Measurements from ENCODE around the gene AACS. TPM values are rescaled to one million over a fixed set of nuclear protein-coding genes. Genes with fewer than 3 reads are reported as not detected.
"Not testable (repeated sequence)": the region's sequence is repeated elsewhere in the genome, so short reads cannot be mapped to it uniquely, and the experiment has no call there.

The AACS gene
- polyA plus RNA-seq, 3 donors from 2014 or later, result 11.9 to 22.7 (median 14.0) TPM

DNA sequence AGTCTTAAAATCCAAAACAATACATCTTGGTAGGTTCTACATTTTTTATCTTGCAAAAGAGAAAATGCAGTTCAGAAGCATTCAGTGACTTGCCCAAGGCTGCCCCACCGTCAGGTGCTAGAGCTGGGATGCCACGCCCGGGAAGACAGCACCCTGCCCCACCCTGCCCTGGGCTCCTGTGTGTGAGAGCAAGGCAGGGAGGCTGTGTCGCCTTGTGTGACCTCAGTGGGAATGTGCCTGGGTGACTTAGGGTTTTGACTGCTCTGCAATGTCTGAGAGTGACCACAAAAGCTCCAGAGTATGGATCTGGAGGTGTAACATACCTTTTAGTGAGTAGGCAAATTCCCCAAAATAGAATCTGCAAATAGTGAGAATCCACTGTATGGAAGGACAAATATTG, 60.0 kb downstream of the AACS start:
- H3K4me1 Mint-ChIP-seq, result no peaks in the 10 kb centered on the region
- no peak overlapping the region for H3K27ac Mint-ChIP-seq
- H3K4me3 Mint-ChIP-seq, result no peak overlapping the region
- H3K9me3 Mint-ChIP-seq, result no peaks in the 10 kb centered on the region
- peaks cover 0 to 3% (median 2%) of the 10 kb centered on the region in 3 donors for H3K27me3 Mint-ChIP-seq (ENCODE audit: low read depth in 3 of 3)
- DNase-seq, result no peak
- H3K36me3 Mint-ChIP-seq, result peaks cover 7 to 28% (median 12%) of the 10 kb centered on the region in 3 donors

GRCh38 chr12:125128439-125129178, 63.4 kb downstream of the AACS start:
- Mint-ChIP-seq H3K27ac (no peak overlapping the region), H3K27me3 (ENCODE audit: low read depth in 3 of 3) (peaks cover 0 to 3% (median 2%) of the 10 kb centered on the region in 3 donors), H3K9me3 (no peaks in the 10 kb centered on the region), H3K4me3 (no peak overlapping the region), H3K36me3 (peaks cover 7 to 42% (median 19%) of the 10 kb centered on the region in 3 donors), H3K4me1 (no peaks in the 10 kb centered on the region)
- no peak for DNase-seq

- H3K27me3 Mint-ChIP-seq (ENCODE audit: low read depth in 3 of 3), result peaks cover 0 to 3% (median 2%) of the 10 kb centered on the region in 3 donors
- peaks cover 7 to 40% (median 19%) of the 10 kb centered on the region in 3 donors for H3K36me3 Mint-ChIP-seq
- no peak for DNase-seq
- H3K4me3 Mint-ChIP-seq, result no peak overlapping the region
- no peaks in the 10 kb centered on the region for H3K4me1 Mint-ChIP-seq
- H3K9me3 Mint-ChIP-seq, result no peaks in the 10 kb centered on the region
- H3K27ac Mint-ChIP-seq, result no peak overlapping the region
Measured at GRCh38 chr12:125129179-125129571, 63.9 kb downstream of the AACS start.

DNA sequence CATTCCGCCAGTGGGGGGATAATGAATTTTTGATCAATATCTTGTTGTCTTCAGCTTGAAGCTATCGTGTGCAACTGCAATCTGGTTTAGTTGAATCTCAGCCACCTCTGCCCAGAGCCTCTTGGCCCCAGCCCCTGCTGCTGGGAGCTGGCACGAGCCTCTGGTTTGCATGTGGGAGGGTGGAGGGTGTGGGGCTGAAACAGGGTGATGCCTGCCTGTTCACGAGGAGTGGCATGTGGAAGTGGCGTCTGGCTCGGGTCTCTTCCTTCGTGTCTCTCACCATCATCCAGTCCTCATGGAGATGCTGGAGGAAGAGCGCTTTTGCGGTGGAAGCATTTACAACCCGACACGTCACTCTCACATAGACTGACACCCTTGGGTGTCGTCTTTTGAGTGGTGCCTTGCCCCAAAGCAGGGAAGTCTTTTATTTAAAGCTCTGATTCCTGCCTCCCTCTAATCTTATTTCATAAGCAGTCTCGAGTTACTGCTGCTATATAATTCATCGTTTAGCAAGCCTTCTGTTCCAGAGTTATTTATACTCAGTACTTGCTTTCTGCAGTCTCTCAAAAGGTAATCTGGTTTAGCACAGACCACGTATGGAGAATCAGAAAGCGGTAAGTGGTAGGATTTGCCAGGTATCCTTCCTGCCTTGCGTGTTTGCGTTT, 64.5 kb downstream of the AACS start:
- DNase-seq, result no peak
- H3K4me3 Mint-ChIP-seq, result no peak overlapping the region

DNA sequence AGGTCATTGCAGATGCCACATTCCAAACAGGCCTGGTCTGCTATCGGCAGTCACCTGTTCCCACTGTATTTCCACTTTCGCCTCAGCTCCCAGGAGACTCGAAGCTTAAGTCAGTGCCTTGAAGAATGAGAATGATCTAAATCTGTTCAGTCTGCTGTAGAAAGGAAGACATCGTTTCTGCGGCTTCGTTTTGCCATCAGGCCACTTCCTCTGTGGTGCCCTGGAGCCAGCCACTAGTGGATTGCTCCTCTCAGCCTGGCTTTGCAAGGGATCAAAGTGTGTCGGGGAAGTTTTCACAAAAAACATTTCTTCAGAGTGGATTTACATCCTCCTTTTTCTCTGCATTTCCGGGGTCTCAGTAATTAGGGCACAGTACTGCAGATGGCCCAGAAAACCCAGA, 66.7 kb downstream of the AACS start:
- H3K9me3 Mint-ChIP-seq, result no peaks in the 10 kb centered on the region
- no peak overlapping the region for H3K27ac Mint-ChIP-seq
- peaks cover 7 to 41% (median 22%) of the 10 kb centered on the region in 3 donors for H3K36me3 Mint-ChIP-seq
- no peak for DNase-seq
- H3K4me3 Mint-ChIP-seq, result no peak overlapping the region
- H3K4me1 Mint-ChIP-seq, result no peaks in the 10 kb centered on the region
- H3K27me3 Mint-ChIP-seq (ENCODE audit: low read depth in 3 of 3), result peaks cover 0 to 2% (median 2%) of the 10 kb centered on the region in 3 donors

More for the DNA sequence above, 64.5 kb downstream of the AACS start:
- no peaks in the 10 kb centered on the region for H3K9me3 Mint-ChIP-seq
- peaks cover 0 to 3% (median 2%) of the 10 kb centered on the region in 3 donors for H3K27me3 Mint-ChIP-seq (ENCODE audit: low read depth in 3 of 3)
- no peaks in the 10 kb centered on the region for H3K4me1 Mint-ChIP-seq
- peaks cover 7 to 40% (median 19%) of the 10 kb centered on the region in 3 donors for H3K36me3 Mint-ChIP-seq
- H3K27ac Mint-ChIP-seq, result no peak overlapping the region

DNA sequence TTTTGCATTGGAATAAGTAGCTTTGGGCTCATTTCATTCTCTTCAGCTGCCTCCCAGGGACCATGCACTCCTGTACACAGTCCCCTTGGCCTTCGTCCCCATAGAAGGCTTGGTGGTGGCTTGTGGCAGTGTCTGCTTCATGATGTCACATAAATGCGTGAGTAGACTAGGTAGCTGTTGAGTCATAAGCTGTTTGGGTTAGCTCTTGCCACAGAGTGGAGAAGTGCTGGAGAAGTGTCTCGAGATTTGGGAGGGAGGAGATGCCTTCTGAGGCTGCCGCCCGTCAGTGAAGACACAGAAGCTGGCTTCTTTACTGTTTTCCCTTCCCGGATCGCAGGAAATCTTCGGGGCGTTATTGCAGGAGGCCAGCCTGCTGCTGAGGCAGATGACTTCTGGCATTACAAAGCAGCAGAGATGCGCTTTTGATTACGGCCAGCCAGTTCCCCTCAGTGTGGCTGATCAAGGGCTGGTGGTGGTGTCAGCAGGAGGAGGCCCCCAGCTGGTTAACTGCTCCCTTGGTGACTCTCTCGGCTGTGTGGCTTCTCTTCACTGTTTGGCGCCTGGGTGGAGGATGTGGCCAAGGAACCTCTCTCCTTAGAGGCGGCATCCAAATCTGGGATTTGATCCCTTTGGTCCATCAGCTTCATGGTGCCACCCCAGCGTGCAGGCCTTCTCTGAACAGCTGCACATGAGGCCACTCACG, 67.6 kb downstream of the AACS start:
- Mint-ChIP-seq H3K4me3 (no peak overlapping the region), H3K36me3 (peaks cover 12 to 42% (median 19%) of the 10 kb centered on the region in 3 donors)

DNA sequence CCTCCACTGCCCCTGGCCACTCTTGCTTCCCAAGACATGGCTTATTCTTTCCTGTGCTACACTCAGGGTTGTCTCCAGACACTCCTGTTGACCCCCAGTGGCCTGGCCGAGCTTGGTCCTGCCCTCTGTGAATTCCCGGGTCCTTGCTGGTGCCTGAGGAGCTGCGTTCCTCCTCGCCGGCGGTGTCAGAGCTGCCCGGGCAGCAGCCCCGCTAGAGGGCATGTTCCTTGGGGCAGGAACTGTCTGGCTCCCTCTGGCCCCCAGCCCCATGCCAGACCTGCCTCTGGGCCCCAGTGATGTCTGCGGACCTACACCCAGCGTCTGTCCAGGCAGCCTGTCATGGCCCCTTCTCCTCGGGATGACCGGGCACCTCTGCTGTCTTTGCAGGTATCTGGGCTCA, 68.4 kb downstream of the AACS start:
- Mint-ChIP-seq H3K4me3 (no peak overlapping the region), H3K9me3 (no peaks in the 10 kb centered on the region), H3K27ac (no peak overlapping the region), H3K36me3 (peaks cover 16 to 37% (median 18%) of the 10 kb centered on the region in 3 donors), H3K4me1 (no peaks in the 10 kb centered on the region), H3K27me3 (ENCODE audit: low read depth in 3 of 3) (peaks cover 0 to 3% (median 2%) of the 10 kb centered on the region in 3 donors)
- DNase-seq, result no peak

More for the DNA sequence above, 67.6 kb downstream of the AACS start:
- DNase-seq, result no peak
- Mint-ChIP-seq H3K27me3 (ENCODE audit: low read depth in 3 of 3) (peaks cover 0 to 2% (median 2%) of the 10 kb centered on the region in 3 donors), H3K9me3 (no peaks in the 10 kb centered on the region), H3K27ac (no peak overlapping the region), H3K4me1 (no peaks in the 10 kb centered on the region)

- Mint-ChIP-seq H3K27me3 (ENCODE audit: low read depth in 3 of 3) (peaks cover 0 to 2% (median 1%) of the 10 kb centered on the region in 3 donors), H3K4me1 (no peaks in the 10 kb centered on the region), H3K4me3 (no peak overlapping the region), H3K27ac (no peak overlapping the region), H3K36me3 (peaks cover 10 to 35% (median 15%) of the 10 kb centered on the region in 3 donors), H3K9me3 (no peaks in the 10 kb centered on the region)
- no peak for DNase-seq
Measured at GRCh38 chr12:125134576-125134975, 69.3 kb downstream of the AACS start.

GRCh38 chr12:125135906-125136305, 70.7 kb downstream of the AACS start:
- H3K4me3 Mint-ChIP-seq, result no peak overlapping the region
- no peaks in the 10 kb centered on the region for H3K9me3 Mint-ChIP-seq
- no peak overlapping the region for H3K27ac Mint-ChIP-seq
- peaks cover 0 to 1% (median under 1%) of the 10 kb centered on the region in 3 donors for H3K27me3 Mint-ChIP-seq (ENCODE audit: low read depth in 3 of 3)
- DNase-seq, result no peak
- no peaks in the 10 kb centered on the region for H3K4me1 Mint-ChIP-seq
- H3K36me3 Mint-ChIP-seq, result peaks cover 9 to 27% (median 10%) of the 10 kb centered on the region in 3 donors

DNA sequence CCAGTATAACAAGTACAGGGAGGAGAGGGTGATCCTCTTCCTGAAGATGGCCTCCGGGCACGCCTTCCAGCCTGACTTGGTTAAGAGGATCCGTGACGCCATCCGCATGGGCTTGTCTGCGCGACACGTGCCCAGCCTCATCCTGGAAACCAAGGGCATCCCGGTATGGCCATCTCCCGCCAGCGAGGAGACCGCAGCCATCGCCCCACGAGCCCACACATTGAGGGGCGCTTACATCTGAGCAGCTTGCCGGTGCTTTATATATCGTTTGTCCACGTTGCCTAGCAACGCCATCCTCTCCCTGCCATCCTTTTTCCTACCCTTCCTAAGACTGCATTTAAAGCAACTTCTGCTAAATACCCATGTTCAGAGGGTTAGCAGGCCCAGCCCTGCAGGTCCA, 71.5 kb downstream of the AACS start:
- Mint-ChIP-seq H3K27ac (no peak overlapping the region), H3K27me3 (ENCODE audit: low read depth in 3 of 3) (peaks cover 0 to 1% (median 0%) of the 10 kb centered on the region in 3 donors)

DNA sequence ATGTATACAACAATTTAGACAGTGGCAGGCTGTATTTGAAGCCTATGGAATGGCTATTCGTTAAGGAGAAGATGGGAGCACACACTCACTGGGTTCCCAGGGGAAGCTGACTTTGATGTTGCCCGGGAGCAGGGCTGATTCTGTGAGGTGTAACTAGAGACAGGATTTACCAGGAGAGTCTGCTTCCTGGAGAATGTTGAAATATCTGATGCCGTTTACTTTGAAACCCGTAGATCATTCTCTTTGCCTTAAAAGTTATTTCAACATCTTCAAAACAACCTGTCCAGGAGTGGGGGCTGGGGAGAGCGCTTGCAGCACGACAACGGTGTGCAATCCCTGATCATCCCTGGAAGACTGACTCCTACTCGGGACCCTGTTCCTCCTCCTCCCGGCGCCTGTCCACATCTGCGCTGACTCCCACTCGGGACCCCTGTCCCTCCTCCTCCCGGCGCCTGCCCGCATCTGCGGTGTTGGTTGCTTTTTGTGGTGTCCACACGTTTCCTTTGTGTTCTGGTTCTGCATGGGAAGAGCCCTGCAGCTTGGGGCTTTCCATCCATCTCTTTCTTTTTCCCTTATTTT, 72.6 kb downstream of the AACS start:
- peaks cover 0 to 1% (median 0%) of the 10 kb centered on the region in 3 donors for H3K27me3 Mint-ChIP-seq (ENCODE audit: low read depth in 3 of 3)
- H3K27ac Mint-ChIP-seq, result no peak overlapping the region
- no peak overlapping the region for H3K4me3 Mint-ChIP-seq
- no peak for DNase-seq
- peaks cover 8 to 18% (median 10%) of the 10 kb centered on the region in 3 donors for H3K36me3 Mint-ChIP-seq
- H3K9me3 Mint-ChIP-seq, result no peaks in the 10 kb centered on the region
- no peaks in the 10 kb centered on the region for H3K4me1 Mint-ChIP-seq

More for the DNA sequence above, 71.5 kb downstream of the AACS start:
- Mint-ChIP-seq H3K36me3 (peaks cover 8 to 26% (median 10%) of the 10 kb centered on the region in 3 donors), H3K9me3 (no peaks in the 10 kb centered on the region), H3K4me1 (no peaks in the 10 kb centered on the region), H3K4me3 (no peak overlapping the region)
- no peak for DNase-seq

GRCh38 chr12:125140279-125141209, 75.3 kb downstream of the AACS start:
- no peaks in the 10 kb centered on the region for H3K4me1 Mint-ChIP-seq
- peaks cover 0 to 1% (median 0%) of the 10 kb centered on the region in 3 donors for H3K27me3 Mint-ChIP-seq (ENCODE audit: low read depth in 3 of 3)
- no peak overlapping the region for H3K4me3 Mint-ChIP-seq
- H3K36me3 Mint-ChIP-seq, result peaks cover 8 to 10% (median 10%) of the 10 kb centered on the region in 3 donors
- no peak overlapping the region for H3K27ac Mint-ChIP-seq
- DNase-seq, result no peak
- no peaks in the 10 kb centered on the region for H3K9me3 Mint-ChIP-seq

DNA sequence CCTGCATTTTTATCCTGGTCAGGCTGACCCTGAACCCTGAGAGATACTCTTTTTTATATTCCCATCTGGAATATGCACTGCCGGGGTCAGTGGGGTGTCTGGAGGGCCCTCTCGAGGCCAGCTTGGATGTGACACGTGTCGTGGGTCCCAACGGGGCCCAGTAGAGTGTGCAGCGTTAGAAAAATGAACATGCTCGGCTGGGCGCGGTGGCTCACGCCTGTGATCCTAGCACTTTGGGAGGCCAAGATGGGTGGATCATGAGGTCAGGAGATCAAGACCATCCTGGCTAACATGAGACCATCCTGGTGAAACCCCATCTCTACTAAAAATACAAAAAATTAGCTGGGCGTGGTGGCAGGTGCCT, 76.0 kb downstream of the AACS start:
- peaks cover 8 to 10% (median 10%) of the 10 kb centered on the region in 3 donors for H3K36me3 Mint-ChIP-seq
- H3K9me3 Mint-ChIP-seq; DNase-seq; H3K27me3 Mint-ChIP-seq (ENCODE audit: low read depth in 3 of 3); H3K4me3 Mint-ChIP-seq; H3K4me1 Mint-ChIP-seq; H3K27ac Mint-ChIP-seq: not testable (repeated sequence)

All from immature natural killer cell (primary cell).